Ovary (tissue), 9 donors: ENCODE data around the gene ROGDI. TPM values are rescaled to one million over a fixed set of nuclear protein-coding genes. Genes with fewer than 3 reads are reported as not detected.

Experiments
- DNase-seq, 5 donors: peaks; one replicate each; pipeline ENCODE4 v3.0.0-alpha.2; 2019 to 2020
- H3K27ac ChIP-seq, 2 donors: fragments of 200-600 bp; one replicate each; pipeline versions ENCODE4 v1.5.1 to v1.8.0; 2019 to 2022
- H3K27me3 ChIP-seq: fragments of 200-600 bp; one replicate; pipeline ENCODE4 v1.8.0; 2022
- H3K36me3 ChIP-seq: fragments of 200-600 bp; sonication (generic); one replicate; pipeline ENCODE4 v1.5.1; 2019
- H3K4me1 ChIP-seq: one replicate; pipeline ENCODE4 v1.8.1; 2013; ENCODE audit warnings: mild to moderate bottlenecking, moderate library complexity; ENCODE audit not compliant: insufficient read depth
- H3K4me3 ChIP-seq: fragments of 200-600 bp; sonication (generic); one replicate; pipeline ENCODE4 v1.5.1; 2017
- H3K9me3 ChIP-seq, 2 donors: fragments of 200-600 bp in 1 of 2; sonication (generic) in 1 of 2; one replicate each; pipeline versions ENCODE4 v1.5.1 to v1.8.1; 2013 to 2019; ENCODE audit warnings: mild to moderate bottlenecking in 1 of 2, moderate library complexity in 1 of 2
- CTCF ChIP-seq, 3 donors: fragments of 450-650 bp in 2 of 3; fragments of 200-600 bp in 1 of 3; IDR thresholded peaks; one replicate each; pipeline versions ENCODE4 v1.5.1 to v1.8.0; 2016 to 2022; ENCODE audit warnings: antibody characterized with exemption in 3 of 3, mild to moderate bottlenecking in 1 of 3
- EP300 ChIP-seq: sonication (generic); formaldehyde crosslinking; IDR thresholded peaks from one replicate; pipeline ENCODE4 v1.6.1; 2017; ENCODE audit warnings: antibody characterized with exemption
- POLR2A ChIP-seq: fragments of 450-650 bp; IDR thresholded peaks from one replicate; pipeline ENCODE4 v1.6.1; 2017; ENCODE audit warnings: antibody characterized with exemption, mild to moderate bottlenecking, moderate library complexity
- WGBS, 3 donors: extraction: QIAGEN DNeasy Blood & Tissue Kit in 1 of 3; methylation state at CpG; one replicate each; pipeline versions ENCODE4 v1.1.5 to v1.1.7; 2013 to 2017; 5-methylcytosine and 5-hydroxymethylcytosine counted together
- intact Hi-C, 4 donors: fragments of 100-400 bp; cut with DNase I; formaldehyde crosslinking; loops; one replicate each; pipeline versions ENCODE4 v1.11.0 to v1.15.1; 2022 to 2023
- polyA plus RNA-seq, 2 donors: library from polyadenylated mRNA; stranded (reverse); fragments of 200-250 nt in 1 of 2; fragments of 350-450 nt in 1 of 2; fragmentation: Illumina TruSeq in 1 of 2; extraction: RNeasy Lipid Tissue Mini Kit (QIAGEN cat#74804) in 1 of 2; gene quantifications; one replicate each; pipeline ENCODE4 v1.2.3, GENCODE V29; 2013 to 2014
- total RNA-seq, 7 donors: library from RNA; depleted of rRNA in 2 of 7; stranded (reverse); fragments of >200 nt in 2 of 7; fragmentation: NEBNext Ultra II Directional in 3 of 7; extraction: Animal tissue kit (Norgen Biotek cat#: 25700) in 3 of 7; gene quantifications; one replicate each; pipeline versions ENCODE4 v1.1.0 to v1.2.4, GENCODE V29; 2016 to 2023
- donor health status: DM: no; HTN: no; CAD: no; lungs with moderate emphysema.
- donor health status: DM: no; HTN: no; CAD: no.
- donor health status: Bipolar disorder and iron deficiency.
- donor health status: DM: yes; HTN: yes; CAD: no.
- donor health status: DM: no; HTN: no; CAD: no.
- donor health status: DM: yes; HTN: yes; CAD: no.

Gene ROGDI
- total and polyA plus RNA-seq, 9 donors = 6.0 to 31.9 (median 22.3) TPM

GRCh38 chr16:4831616-4832015, 29.2 kb upstream of the ROGDI start:
- Histone ChIP-seq H3K27me3 (no peaks in the 10 kb centered on the region), H3K4me3 (no peak overlapping the region), H3K9me3 (no peaks in the 10 kb centered on the region), H3K27ac (no peak overlapping the region), H3K36me3 (no peaks in the 10 kb centered on the region), H3K4me1 (no peaks in the 10 kb centered on the region)
- WGBS, 3 donors = 95% methylated on average over 8 of the region's 8 CpGs
- no peak for DNase-seq
- TF ChIP-seq EP300 = no peak
- no peak for TF ChIP-seq POLR2A
- no peak for TF ChIP-seq CTCF (IDR thresholded peaks at IDR 0.05)
- intact Hi-C loops = no loop called here

GRCh38 chr16:4830408-4830807, 28.0 kb upstream of the ROGDI start:
- 81 to 85% (median 82%) methylated on average over 7 of the region's 7 CpGs for WGBS, 3 donors
- Histone ChIP-seq H3K36me3 (no peaks in the 10 kb centered on the region), H3K4me1 (no peaks in the 10 kb centered on the region), H3K4me3 (no peak overlapping the region), H3K27ac (no peak overlapping the region), H3K9me3 (no peaks in the 10 kb centered on the region), H3K27me3 (no peaks in the 10 kb centered on the region)
- intact Hi-C loops = no loop called here
- no peak for DNase-seq
- TF ChIP-seq EP300 (no peak), POLR2A (no peak), CTCF (IDR thresholded peaks at IDR 0.05) (no peak)

- intact Hi-C loops = no loop called here
- TF ChIP-seq EP300 (no peak), POLR2A (no peak), CTCF (IDR thresholded peaks at IDR 0.05) (no peak)
- no peak for DNase-seq
- Histone ChIP-seq H3K4me3 (no peak overlapping the region), H3K27me3 (no peaks in the 10 kb centered on the region), H3K9me3 (no peaks in the 10 kb centered on the region), H3K4me1 (no peaks in the 10 kb centered on the region), H3K27ac (no peak overlapping the region), H3K36me3 (no peaks in the 10 kb centered on the region)
- WGBS, 3 donors = 88 to 92% (median 92%) methylated on average over 11 of the region's 11 CpGs
These were observed 26.3 kb upstream of the ROGDI start for GRCh38 chr16:4828567-4829321.

GRCh38 chr16:4826980-4827379, 24.5 kb upstream of the ROGDI start:
- Histone ChIP-seq H3K27me3 (no peaks in the 10 kb centered on the region), H3K4me1 (no peaks in the 10 kb centered on the region), H3K4me3 (no peak overlapping the region), H3K36me3 (no peaks in the 10 kb centered on the region), H3K9me3 (no peaks in the 10 kb centered on the region), H3K27ac (no peak overlapping the region)
- no peak for DNase-seq
- TF ChIP-seq CTCF (IDR thresholded peaks at IDR 0.05) (no peak), POLR2A (no peak), EP300 (no peak)
- 78 to 88% (median 87%) methylated on average over 10 of the region's 10 CpGs for WGBS, 3 donors
- intact Hi-C loops = no loop called here
